K562 (cell line): ENCODE measurements around the gene ALOX5. TPM values are rescaled to one million over a fixed set of nuclear protein-coding genes. Genes with fewer than 3 reads are reported as not detected.

Source experiments
- EHMT2 ChIP-seq: fragments of 450-650 bp; IDR thresholded peaks from 2 replicates; pipeline ENCODE4 v1.6.1; 2018; ENCODE audit warnings: antibody characterized with exemption
- ETV1 ChIP-seq: fragments of 450-650 bp; conservative IDR thresholded peaks from 2 replicates; pipeline ENCODE4 v1.6.1; 2016; ENCODE audit warnings: missing genetic modification characterization, control low read depth, low read depth, missing compliant biosample characterization
- LARP7 ChIP-seq: fragments of 450-650 bp; IDR thresholded peaks from 2 replicates; pipeline ENCODE4 v1.6.1; 2016
- NR1H2 ChIP-seq: sonication (generic); formaldehyde crosslinking; IDR thresholded peaks from 2 replicates; pipeline ENCODE4 v1.4.0; 2020; ENCODE audit warnings: mild to moderate bottlenecking, missing genetic modification reagents
- PCBP1 ChIP-seq: fragments of 200-400 bp; formaldehyde crosslinking; IDR thresholded peaks from 2 replicates; pipeline ENCODE4 v1.6.1; 2018; ENCODE audit warnings: mild to moderate bottlenecking, low read depth, low read length; ENCODE audit not compliant: poor library complexity, severe bottlenecking
- PRDM10 ChIP-seq: fragments of 450-650 bp; IDR thresholded peaks from 2 replicates; pipeline ENCODE4 v1.6.1; 2018; ENCODE audit not compliant: partially characterized antibody
- SAFB2 ChIP-seq: fragments of 200-400 bp; formaldehyde crosslinking; IDR thresholded peaks from 2 replicates; pipeline ENCODE4 v1.6.1; 2018; ENCODE audit warnings: borderline replicate concordance, low read length, low read depth, moderate library complexity; ENCODE audit not compliant: severe bottlenecking
- YY1 ChIP-seq, 3 experiments: IDR thresholded peaks; 2 replicates each; pipeline ENCODE4 v1.6.1; 2011; ENCODE audit warnings: low read length in 2 of 3, mild to moderate bottlenecking in 2 of 3, moderate library complexity in 2 of 3, borderline replicate concordance in 1 of 3, control low read depth in 1 of 3, low read depth in 1 of 3; ENCODE audit not compliant: insufficient read depth in 3 of 3, insufficient replicate concordance in 2 of 3, control insufficient read depth in 1 of 3, insufficient read length in 1 of 3; ENCODE audit errors: extremely low read depth in 1 of 3
- ZNF12 ChIP-seq: sonication (generic); formaldehyde crosslinking; IDR thresholded peaks from 2 replicates; pipeline ENCODE4 v1.4.0; 2020; ENCODE audit warnings: mild to moderate bottlenecking, missing genetic modification reagents
- ZNF695 ChIP-seq: fragments of 450-650 bp; formaldehyde crosslinking; IDR thresholded peaks from 2 replicates; pipeline ENCODE4 v1.4.0; 2020; ENCODE audit warnings: mild to moderate bottlenecking, moderate library complexity
- polyA plus RNA-seq, 8 experiments: library from polyadenylated mRNA; depleted of rRNA in 4 of 8; stranded (reverse) in 5 of 8; unstranded in 3 of 8; fragments of >200 nt; fragmentation: Nextera tagmentation in 2 of 8; fragmentation: Illumina TruSeq in 1 of 8; extraction: Ambion mirVana in 2 of 8; extraction: Trizol in 1 of 8; gene quantifications; 2 replicates each; pipeline versions ENCODE4 v1.2.1 to v1.2.3, GENCODE V29; 2011 to 2014; ENCODE audit warnings: inconsistent platforms in 1 of 8, missing spikeins in 1 of 8
- total RNA-seq, 7 experiments: library from RNA; depleted of rRNA in 6 of 7; stranded (reverse); fragments of >200 nt in 6 of 7; fragmentation: Illumina TruSeq in 2 of 7; extraction: Trizol in 2 of 7; gene quantifications; 2 replicates each; pipeline versions ENCODE4 v1.2.1 to v1.2.3, GENCODE V29; 2011 to 2021; ENCODE audit warnings: low replicate concordance in 1 of 7
- TF ChIP-seq, protein P1 (sequence below): fragments of 250-450 bp; sonication (Bioruptor Pico); IDR thresholded peaks from 2 replicates; pipeline ENCODE4 v1.5.0; 2020; ENCODE audit warnings: mild to moderate bottlenecking

The ALOX5 gene
- total and polyA plus RNA-seq, 9 of the 15 experiments (the other 6 are each of a cell fraction or from before 2014, with no cell fraction given), result 0.10 to 2.4 (median 1.4) TPM

DNA sequence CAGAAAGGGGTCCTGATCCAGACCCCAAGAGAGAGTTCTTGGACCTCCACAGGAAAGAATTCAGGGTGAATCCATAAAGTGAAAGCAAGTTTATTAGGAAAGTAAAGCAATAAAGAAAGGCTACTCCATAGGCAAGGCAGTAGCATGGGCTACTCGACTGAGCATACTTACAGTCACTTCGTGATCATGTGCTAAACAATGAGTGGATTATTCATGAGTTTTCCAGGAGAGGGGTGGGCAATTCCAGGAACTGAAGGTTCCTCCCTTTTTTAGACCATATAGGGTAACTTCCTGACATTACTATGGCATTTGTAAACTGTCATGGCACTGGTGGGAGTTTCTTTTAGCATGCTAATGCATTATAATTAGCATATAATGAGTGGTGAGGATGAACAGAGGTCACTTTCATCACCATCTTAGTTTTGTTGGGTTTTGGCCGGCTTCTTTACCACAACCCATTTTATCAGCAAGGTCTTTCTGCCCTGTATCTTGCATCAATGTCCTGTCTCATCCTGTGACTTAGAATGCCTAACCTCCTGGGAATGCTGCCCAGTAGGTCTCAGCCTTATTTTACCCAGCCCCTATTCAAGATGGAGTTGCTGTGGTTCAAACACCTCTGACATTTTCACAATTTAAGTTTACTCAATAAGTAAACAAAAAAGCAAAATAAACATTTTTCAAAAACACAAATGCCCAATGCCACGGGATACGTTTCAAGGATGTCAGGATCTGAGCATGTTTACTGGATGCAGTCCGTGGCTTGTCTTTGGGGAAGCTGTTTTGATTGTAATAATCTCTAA is 37.0 kb downstream of the ALOX5 start (continued):
- TF ChIP-seq ZNF12, result no peak
- TF ChIP-seq, protein P1, sequence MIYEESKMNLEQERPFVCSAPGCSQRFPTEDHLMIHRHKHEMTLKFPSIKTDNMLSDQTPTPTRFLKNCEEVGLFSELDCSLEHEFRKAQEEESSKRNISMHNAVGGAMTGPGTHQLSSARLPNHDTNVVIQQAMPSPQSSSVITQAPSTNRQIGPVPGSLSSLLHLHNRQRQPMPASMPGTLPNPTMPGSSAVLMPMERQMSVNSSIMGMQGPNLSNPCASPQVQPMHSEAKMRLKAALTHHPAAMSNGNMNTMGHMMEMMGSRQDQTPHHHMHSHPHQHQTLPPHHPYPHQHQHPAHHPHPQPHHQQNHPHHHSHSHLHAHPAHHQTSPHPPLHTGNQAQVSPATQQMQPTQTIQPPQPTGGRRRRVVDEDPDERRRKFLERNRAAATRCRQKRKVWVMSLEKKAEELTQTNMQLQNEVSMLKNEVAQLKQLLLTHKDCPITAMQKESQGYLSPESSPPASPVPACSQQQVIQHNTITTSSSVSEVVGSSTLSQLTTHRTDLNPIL (CRISPR knock-in tag), result peak; percentile 95
- no peak for TF ChIP-seq NR1H2 (CRISPR knock-in tag)
- TF ChIP-seq LARP7, result no peak
- peak; percentile 62 for TF ChIP-seq PRDM10
- peak in 1 of 3 experiments; percentile 20 for TF ChIP-seq YY1 (IDR thresholded peaks at IDR 0.05; ENCODE audit: borderline replicate concordance in 1 of 3, control insufficient read depth in 1 of 3, extremely low read depth in 1 of 3, insufficient read depth in 3 of 3, insufficient read length in 1 of 3, insufficient replicate concordance in 2 of 3, low read depth in 1 of 3, low read length in 2 of 3)
- peak; percentile 89; the same call in 1 of the 2 replicates for TF ChIP-seq ZNF695 (CRISPR knock-in tag)
- peak; percentile 93 for TF ChIP-seq ETV1 (tag)
- no peak for TF ChIP-seq PCBP1
- no peak for TF ChIP-seq EHMT2
- no peak for TF ChIP-seq SAFB2
